NB4 (cell line): Measurements from ENCODE around the gene RGR.
A peak's percentile ranks its signal among the peaks of the same experiment; 100 is the strongest.

ENCODE experiments used
- DNase-seq: peaks from one replicate; pipeline ENCODE4 v3.0.0; 2010; ENCODE audit warnings: low read depth
- H3K4me3 ChIP-seq: one replicate; pipeline ENCODE4 v1.5.1; 2011; ENCODE audit warnings: mild to moderate bottlenecking, low read depth, low read length, moderate library complexity
- MAX ChIP-seq: IDR thresholded peaks from 2 replicates; pipeline ENCODE4 v1.6.1; 2011; ENCODE audit warnings: low read depth, low read length
- MYC ChIP-seq: IDR thresholded peaks from 2 replicates; pipeline ENCODE4 v1.6.1; 2011; ENCODE audit warnings: low read depth, low read length
- POLR2A ChIP-seq: IDR thresholded peaks from 2 replicates; pipeline ENCODE4 v1.6.1; 2011; ENCODE audit warnings: mild to moderate bottlenecking; ENCODE audit not compliant: insufficient read length; ENCODE audit errors: extremely low read depth
- TF ChIP-seq, protein P1 (sequence below): IDR thresholded peaks from one replicate; pipeline ENCODE4 v1.5.1; 2012; ENCODE audit warnings: low read depth, low read length

The RGR gene

GRCh38 chr10:84214612-84215235 lies 30.1 kb upstream of the RGR start:
- H3K4me3 ChIP-seq = no peak overlapping the region
- DNase-seq = peak; percentile 62
- TF ChIP-seq, protein P1, sequence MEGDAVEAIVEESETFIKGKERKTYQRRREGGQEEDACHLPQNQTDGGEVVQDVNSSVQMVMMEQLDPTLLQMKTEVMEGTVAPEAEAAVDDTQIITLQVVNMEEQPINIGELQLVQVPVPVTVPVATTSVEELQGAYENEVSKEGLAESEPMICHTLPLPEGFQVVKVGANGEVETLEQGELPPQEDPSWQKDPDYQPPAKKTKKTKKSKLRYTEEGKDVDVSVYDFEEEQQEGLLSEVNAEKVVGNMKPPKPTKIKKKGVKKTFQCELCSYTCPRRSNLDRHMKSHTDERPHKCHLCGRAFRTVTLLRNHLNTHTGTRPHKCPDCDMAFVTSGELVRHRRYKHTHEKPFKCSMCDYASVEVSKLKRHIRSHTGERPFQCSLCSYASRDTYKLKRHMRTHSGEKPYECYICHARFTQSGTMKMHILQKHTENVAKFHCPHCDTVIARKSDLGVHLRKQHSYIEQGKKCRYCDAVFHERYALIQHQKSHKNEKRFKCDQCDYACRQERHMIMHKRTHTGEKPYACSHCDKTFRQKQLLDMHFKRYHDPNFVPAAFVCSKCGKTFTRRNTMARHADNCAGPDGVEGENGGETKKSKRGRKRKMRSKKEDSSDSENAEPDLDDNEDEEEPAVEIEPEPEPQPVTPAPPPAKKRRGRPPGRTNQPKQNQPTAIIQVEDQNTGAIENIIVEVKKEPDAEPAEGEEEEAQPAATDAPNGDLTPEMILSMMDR = peak; percentile 81
- no peak for TF ChIP-seq MYC
- TF ChIP-seq MAX = no peak
- no peak for TF ChIP-seq POLR2A

- no peak for DNase-seq
- H3K4me3 ChIP-seq = no peak overlapping the region
- TF ChIP-seq MYC (no peak), MAX (no peak), POLR2A (no peak)
- TF ChIP-seq, protein P1 = no peak
Observed at GRCh38 chr10:84216834-84217233, 28.0 kb upstream of the RGR start.

DNA sequence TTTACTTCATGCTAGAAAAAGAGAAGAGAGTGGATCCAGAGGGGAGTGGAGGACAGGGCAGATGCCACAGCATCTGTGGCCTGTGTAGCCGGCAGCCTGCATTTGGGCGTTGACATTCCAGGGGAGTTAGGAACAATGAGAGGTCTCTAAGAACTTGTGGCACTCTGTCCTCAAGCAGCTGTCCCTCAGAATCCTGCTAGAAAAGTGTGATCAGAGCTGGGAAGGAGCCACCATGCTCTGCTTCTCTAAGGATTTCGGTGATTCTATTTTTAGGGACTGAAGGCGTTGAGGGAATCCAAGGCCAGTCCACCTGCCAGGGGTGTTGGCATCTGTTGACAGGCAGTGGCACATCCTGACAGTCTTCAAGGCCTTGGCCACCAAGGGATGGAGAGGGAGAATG lies 27.1 kb upstream of the RGR start:
- H3K4me3 ChIP-seq = no peak overlapping the region
- DNase-seq = no peak
- TF ChIP-seq POLR2A (no peak), MYC (no peak), MAX (no peak)
- TF ChIP-seq, protein P1 = no peak

GRCh38 chr10:84221916-84222315 lies 22.9 kb upstream of the RGR start:
- no peak for DNase-seq
- no peak for TF ChIP-seq MAX
- TF ChIP-seq, protein P1 = no peak
- TF ChIP-seq POLR2A = no peak
- no peak for TF ChIP-seq MYC
- no peak overlapping the region for H3K4me3 ChIP-seq

DNA sequence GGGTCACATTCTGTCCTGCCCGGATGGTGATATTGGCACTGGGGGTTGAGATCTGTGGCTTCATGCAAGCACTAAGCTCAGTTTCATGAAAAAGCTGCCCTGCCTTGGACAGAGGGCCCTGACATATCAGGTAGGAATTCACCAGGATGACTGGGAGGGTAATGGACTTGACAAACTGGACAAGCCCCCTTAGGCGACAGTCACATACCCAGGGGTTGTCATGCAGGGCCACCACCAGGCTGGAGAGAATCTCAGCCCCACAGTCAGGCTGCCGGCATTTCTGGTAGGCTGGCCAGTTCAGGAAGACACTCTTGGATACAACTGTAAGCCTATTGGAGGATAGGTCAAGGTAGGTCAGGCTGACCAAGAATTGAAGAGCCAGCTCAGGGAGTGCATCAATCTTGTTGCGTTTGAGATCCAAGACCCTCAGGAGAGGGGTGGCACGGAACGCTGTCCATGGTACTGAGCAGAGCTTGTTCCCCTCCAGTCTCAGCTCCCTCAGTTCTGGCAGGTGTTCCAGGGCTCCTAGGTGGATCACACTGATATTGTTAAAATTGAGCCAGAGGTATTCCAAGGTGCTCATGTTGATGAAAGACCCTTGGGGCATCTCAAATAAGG lies 20.3 kb upstream of the RGR start:
- no peak overlapping the region for H3K4me3 ChIP-seq
- peak; percentile 30 for DNase-seq
- TF ChIP-seq POLR2A (no peak), MAX (no peak), MYC (no peak)
- TF ChIP-seq, protein P1 = no peak
